DMS79 treated with DMSO at 0.1 percent for 48 hours (cell line): ENCODE results near the gene MYH1.
"Not testable (repeated sequence)": the region's sequence is repeated elsewhere in the genome, so short reads cannot be mapped to it uniquely, and the experiment has no call there.

Experiments used
- DNase-seq: peaks from one replicate; lab custom pipeline; 2025; lab: John Stamatoyannopoulos, UW

Gene MYH1

GRCh38 chr17:10518271-10519037 is at the start of gene MYH1:
Gene MYH1 (minus strand): TSS chr17:10518542. CDS start chr17:10516642, 1,900 bp downstream.
- no peak for DNase-seq

- no peak for DNase-seq
Observed at GRCh38 chr17:10563991-10564660, 45.8 kb upstream of the MYH1 start.

- no peak for DNase-seq
Observed at GRCh38 chr17:10558049-10558448, 39.7 kb upstream of the MYH1 start.

GRCh38 chr17:10557422-10557821 is 39.1 kb upstream of the MYH1 start:
- DNase-seq = no peak

- no peak for DNase-seq
Observed at GRCh38 chr17:10556301-10557005, 38.1 kb upstream of the MYH1 start.

GRCh38 chr17:10550014-10550413 is 31.7 kb upstream of the MYH1 start:
- no peak for DNase-seq

GRCh38 chr17:10549096-10549842 is 30.9 kb upstream of the MYH1 start, which contains the start of gene MYH2:
Gene MYH2 (minus strand): TSS chr17:10549658. CDS start chr17:10547920, 1,738 bp downstream.
- no peak for DNase-seq

GRCh38 chr17:10547351-10547750 is 29.0 kb upstream of the MYH1 start:
- no peak for DNase-seq

- not testable (repeated sequence) for DNase-seq
Observed at GRCh38 chr17:10543486-10543885, 25.1 kb upstream of the MYH1 start.

- not testable (repeated sequence) for DNase-seq
Observed at GRCh38 chr17:10541179-10541578, 22.8 kb upstream of the MYH1 start.

- DNase-seq = no peak
Observed at GRCh38 chr17:10532026-10532425, 13.7 kb upstream of the MYH1 start.

- no peak for DNase-seq
Observed at GRCh38 chr17:10527419-10527818, 9.1 kb upstream of the MYH1 start.

GRCh38 chr17:10526517-10526916 is 8.2 kb upstream of the MYH1 start:
- DNase-seq = no peak

- DNase-seq = no peak
Observed at GRCh38 chr17:10523064-10523463, 4.7 kb upstream of the MYH1 start.

GRCh38 chr17:10521949-10522348 is 3.6 kb upstream of the MYH1 start:
- DNase-seq = no peak

- no peak for DNase-seq
Observed at GRCh38 chr17:10516638-10517037, 1.7 kb downstream of the MYH1 start.

- no peak for DNase-seq
Observed at GRCh38 chr17:10516065-10516464, 2.3 kb downstream of the MYH1 start.

GRCh38 chr17:10513299-10514067 is 4.9 kb downstream of the MYH1 start:
- no peak for DNase-seq

- DNase-seq = no peak
Observed at GRCh38 chr17:10512856-10513255, 5.5 kb downstream of the MYH1 start.

- DNase-seq = no peak
Observed at GRCh38 chr17:10499950-10500349, 18.4 kb downstream of the MYH1 start.

GRCh38 chr17:10492004-10492403 is 26.3 kb downstream of the MYH1 start:
- no peak for DNase-seq
